Right forelimb (tissue), 1 donor: ENCODE results near the gene PLCH2.

Experiments used
- DNase-seq: peaks from one replicate; pipeline ENCODE4 v3.0.0-alpha.2; 2018

PLCH2 gene

GRCh38 chr1:2533365-2533764 is 57.3 kb downstream of the PLCH2 start:
- DNase-seq, result no peak

GRCh38 chr1:2534315-2534686 is 58.2 kb downstream of the PLCH2 start:
- no peak for DNase-seq

GRCh38 chr1:2534687-2535441 is 58.8 kb downstream of the PLCH2 start:
- DNase-seq, result no peak

- DNase-seq, result no peak
Measured at GRCh38 chr1:2535455-2535854, 59.4 kb downstream of the PLCH2 start.

GRCh38 chr1:2535981-2536380 is 59.9 kb downstream of the PLCH2 start:
- DNase-seq, result no peak

- no peak for DNase-seq
Measured at GRCh38 chr1:2537784-2538115, 61.7 kb downstream of the PLCH2 start.

- DNase-seq, result no peak
Measured at GRCh38 chr1:2538376-2538775, 62.3 kb downstream of the PLCH2 start.

GRCh38 chr1:2538872-2539271 is 62.8 kb downstream of the PLCH2 start:
- no peak for DNase-seq

GRCh38 chr1:2539312-2539907 is 63.3 kb downstream of the PLCH2 start:
- no peak for DNase-seq

- no peak for DNase-seq
Measured at GRCh38 chr1:2540816-2541492, 64.9 kb downstream of the PLCH2 start.

- DNase-seq, result no peak
Measured at GRCh38 chr1:2541619-2542245, 65.6 kb downstream of the PLCH2 start.

- no peak for DNase-seq
Measured at GRCh38 chr1:2542246-2542915, 66.3 kb downstream of the PLCH2 start.

- no peak for DNase-seq
Measured at GRCh38 chr1:2543543-2544092, 67.5 kb downstream of the PLCH2 start.

- DNase-seq, result no peak
Measured at GRCh38 chr1:2544093-2544874, 68.2 kb downstream of the PLCH2 start.

- no peak for DNase-seq
Measured at GRCh38 chr1:2544875-2545640, 69.0 kb downstream of the PLCH2 start.

- peak; percentile 81 for DNase-seq
Measured at GRCh38 chr1:2545754-2546514, 69.8 kb downstream of the PLCH2 start.

GRCh38 chr1:2546515-2547209 is 70.6 kb downstream of the PLCH2 start:
- peak; percentile 77 for DNase-seq

GRCh38 chr1:2547210-2548067 is 71.3 kb downstream of the PLCH2 start:
- DNase-seq, result no peak

GRCh38 chr1:2548068-2548589 is 72.0 kb downstream of the PLCH2 start:
- DNase-seq, result peak; percentile 86
